ENCODE measurements around the gene PIK3CG. TPM values are rescaled to one million over a fixed set of nuclear protein-coding genes. Genes with fewer than 3 reads are reported as not detected.
"Not testable (repeated sequence)": the region's sequence is repeated elsewhere in the genome, so short reads cannot be mapped to it uniquely, and the experiment has no call there.

The PIK3CG gene
- total and polyA plus RNA-seq, 10 of the 15 experiments (the other 5 are each of a cell fraction or from before 2014, with no cell fraction given) = 0.79 to 7.6 (median 5.2) TPM

- H3K4me2 ChIP-seq (ENCODE audit: control insufficient read depth, insufficient read depth); H3K9ac ChIP-seq (ENCODE audit: control insufficient read depth, insufficient read depth, low read length); POLR2A ChIA-PET; in situ Hi-C loops (cut with MboI); H2AFZ ChIP-seq (ENCODE audit: control insufficient read depth, low read depth, low read length); H3K4me3 ChIP-seq; H3K79me2 ChIP-seq (ENCODE audit: control insufficient read depth, insufficient read depth, low read length); H3K27ac ChIP-seq (ENCODE audit: control insufficient read depth, insufficient read depth); BruUV-seq (replicated peaks); H4K20me1 ChIP-seq (ENCODE audit: control insufficient read depth, insufficient read depth); FAIRE-seq; DNase-seq (ENCODE audit: low read depth, low spot score); intact Hi-C loops (cut with micrococcal nuclease; ENCODE audit: unreplicated experiment); ATAC-seq; H3K9me3 ChIP-seq (replicated peaks; ENCODE audit: control insufficient read depth, insufficient read depth, low read length); H3K27me3 ChIP-seq (replicated peaks in 1 of 2; ENCODE audit: control insufficient read depth in 2 of 2, insufficient read depth in 2 of 2, low read length in 1 of 2); H3K4me1 ChIP-seq (ENCODE audit: control insufficient read depth, insufficient read depth, low read length); RAD21 ChIA-PET (ENCODE audit: unreplicated experiment); H3K36me3 ChIP-seq (ENCODE audit: control insufficient read depth in 2 of 2, insufficient read depth in 2 of 2, low read length in 1 of 2): not testable (repeated sequence)
- ChIA-PET CTCF (interaction anchor here (1.2 kb wide), 1 partner anchor 17 kb away, joined by 3 read pairs; no protein-coding TSS in a partner anchor), SMC1A (ENCODE audit: uncharacterized antibody, unreplicated experiment) (interaction anchor here (1.1 kb wide), 1 partner anchor 15 kb away, joined by 4 read pairs; no protein-coding TSS in a partner anchor)
- WGBS (ENCODE audit: insufficient coverage, insufficient replicate concordance, low lambda C conversion rate, missing lambda C conversion rate) = 62% methylated on average over 9 of the region's 9 CpGs
Observed at GRCh38 chr7:106830896-106831295, 34.2 kb upstream of the PIK3CG start.

- TF ChIP-seq POLR2A (IDR thresholded peaks at IDR 0.05; ENCODE audit: low read depth, low read length) (no peak), KDM1A (IDR thresholded peaks at IDR 0.05; ENCODE audit: borderline replicate concordance) (no peak), CHD4 (IDR thresholded peaks at IDR 0.05) (no peak), BRCA1 (IDR thresholded peaks at IDR 0.05; ENCODE audit: low read depth, low read length) (no peak), ESRRA (IDR thresholded peaks at IDR 0.05; ENCODE audit: low read length) (no peak), SREBF2 (IDR thresholded peaks at IDR 0.05; ENCODE audit: low read length) (no peak), PBX3 (IDR thresholded peaks at IDR 0.05; ENCODE audit: insufficient replicate concordance, low read depth, low read length) (no peak)
- Histone ChIP-seq H3K9ac (ENCODE audit: control insufficient read depth, insufficient read depth, low read length) (no peak overlapping the region), H3K27ac (ENCODE audit: control insufficient read depth, insufficient read depth) (no peak overlapping the region), H2AFZ (ENCODE audit: control insufficient read depth, low read depth, low read length) (no peak overlapping the region), H3K4me1 (ENCODE audit: control insufficient read depth, insufficient read depth, low read length) (no peaks in the 10 kb centered on the region), H3K4me3 (no peak overlapping the region), H3K27me3 (replicated peaks in 1 of 2; ENCODE audit: control insufficient read depth in 2 of 2, insufficient read depth in 2 of 2, low read length in 1 of 2) (no peaks in the 10 kb centered on the region), H3K9me3 (replicated peaks; ENCODE audit: control insufficient read depth, insufficient read depth, low read length) (peaks cover 3% of the 10 kb centered on the region; the same call in 1 of the 3 replicates), H3K4me2 (ENCODE audit: control insufficient read depth, insufficient read depth) (no peak overlapping the region), H3K36me3 (ENCODE audit: control insufficient read depth in 2 of 2, insufficient read depth in 2 of 2, low read length in 1 of 2) (no peaks in the 10 kb centered on the region), H3K79me2 (ENCODE audit: control insufficient read depth, insufficient read depth, low read length) (no peaks in the 10 kb centered on the region), H4K20me1 (ENCODE audit: control insufficient read depth, insufficient read depth) (no peaks in the 10 kb centered on the region)
- ChIA-PET CTCF (no interaction called here), POLR2A (no interaction called here), RAD21 (ENCODE audit: unreplicated experiment) (no interaction called here), SMC1A (ENCODE audit: uncharacterized antibody, unreplicated experiment) (no interaction called here)
- in situ Hi-C loops (cut with MboI) = no loop called here
- DNase-seq (ENCODE audit: low read depth, low spot score) (no peak), ATAC-seq (no peak), FAIRE-seq (no peak)
- 7% methylated on average over 2 of the region's 2 CpGs for WGBS (ENCODE audit: insufficient coverage, insufficient replicate concordance, low lambda C conversion rate, missing lambda C conversion rate)
- intact Hi-C loops (cut with micrococcal nuclease; ENCODE audit: unreplicated experiment) = no loop called here
- BruUV-seq (replicated peaks) = no TSS peak
Observed at GRCh38 chr7:106836816-106837215, 28.3 kb upstream of the PIK3CG start.
